Activated CD8-positive, alpha-beta memory T cell treated with anti-CD3 and anti-CD28 coated beads, Interleukin-2, amount 10 ng/mL, durations not matched to agents 7 days and 5 days (primary cell): Measurements from ENCODE around the gene TBL3. TPM values are rescaled to one million over a fixed set of nuclear protein-coding genes. Genes with fewer than 3 reads are reported as not detected.
"Not testable (repeated sequence)": the region's sequence is repeated elsewhere in the genome, so short reads cannot be mapped to it uniquely, and the experiment has no call there.

Experiments used
- ATAC-seq: fragments of 150-1000 bp; cut with Tn5 transposase; one replicate; pipeline ENCODE4 v1.10.0; 2021; ENCODE audit warnings: moderate library complexity
- CTCF ChIA-PET: fragments of 350-600 bp; sonication (Branson Sonifier 250); formaldehyde crosslinking; loops from one replicate; lab custom pipeline; 2021; ENCODE audit warnings: antibody characterized with exemption; lab: Charles Lee
- DNase-seq: peaks from one replicate; pipeline ENCODE4 v3.0.0-alpha.2; 2020
- H3K27ac Mint-ChIP-seq: one replicate; pipeline ENCODE4 v1.8.0; 2021; ENCODE audit warnings: mild to moderate bottlenecking, mixed read lengths
- H3K27me3 Mint-ChIP-seq: one replicate; pipeline ENCODE4 v1.8.0; 2021; ENCODE audit warnings: mixed read lengths
- H3K36me3 Mint-ChIP-seq: one replicate; pipeline ENCODE4 v1.8.0; 2021; ENCODE audit warnings: mild to moderate bottlenecking, mixed read lengths
- H3K4me1 Mint-ChIP-seq: one replicate; pipeline ENCODE4 v1.8.0; 2021; ENCODE audit warnings: mixed read lengths
- H3K4me3 Mint-ChIP-seq: one replicate; pipeline ENCODE4 v1.8.0; 2021; ENCODE audit warnings: mild to moderate bottlenecking, moderate library complexity, mixed read lengths
- H3K9me3 Mint-ChIP-seq: one replicate; pipeline ENCODE4 v1.8.0; 2022; ENCODE audit warnings: low read depth, mixed read lengths
- total RNA-seq, 2 experiments: library from RNA; stranded (reverse); gene quantifications; one replicate each; pipeline ENCODE4 v1.2.3, GENCODE V29; 2021

The TBL3 gene
- total RNA-seq, 2 experiments from 2014 or later, result 41.9 to 42.3 TPM

GRCh38 chr16:1962161-1963153 lies 9.4 kb upstream of the TBL3 start:
- H3K9me3 Mint-ChIP-seq, result not testable (repeated sequence)
- H3K4me1 Mint-ChIP-seq, result peaks cover 50% of the 10 kb centered on the region

DNA sequence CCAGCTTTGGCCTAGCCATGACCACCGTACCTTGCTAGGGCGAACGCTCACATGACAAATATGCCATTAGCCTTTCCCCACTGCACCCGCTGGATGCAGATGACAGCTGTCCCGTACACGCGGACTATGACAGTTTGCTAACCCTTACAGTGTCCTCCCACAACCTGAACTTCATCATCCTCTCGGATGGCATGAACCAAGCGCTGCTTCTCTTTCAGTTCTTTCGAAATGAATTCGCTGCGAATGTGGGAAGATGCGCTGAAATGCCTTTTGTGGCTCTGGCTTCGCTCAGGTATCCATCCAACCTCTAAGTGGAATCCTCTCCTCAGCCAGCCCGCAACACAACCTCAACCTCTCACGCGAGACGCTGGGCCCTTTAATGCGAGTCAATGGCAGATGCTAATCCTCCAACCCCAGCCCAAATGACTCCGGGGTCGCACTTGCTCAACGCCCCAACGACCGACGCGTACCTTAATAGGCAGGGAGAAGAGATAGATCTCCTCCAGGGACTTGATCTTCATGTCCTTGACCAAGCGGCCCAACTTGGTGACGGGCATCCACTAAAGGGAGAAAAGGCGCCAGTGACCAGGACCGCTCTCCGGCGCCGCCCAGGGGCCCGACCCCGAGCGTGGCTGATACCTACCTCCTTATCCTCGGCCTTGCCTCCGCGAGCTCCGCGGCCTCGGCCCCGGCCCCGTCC lies 7.9 kb upstream of the TBL3 start:
- Mint-ChIP-seq H3K9me3 (no peaks in the 10 kb centered on the region), H3K27me3 (no peaks in the 10 kb centered on the region), H3K36me3 (peaks cover 36% of the 10 kb centered on the region), H3K4me1 (peaks cover 46% of the 10 kb centered on the region), H3K4me3 (peak overlapping the region; percentile 88), H3K27ac (peak overlapping the region; percentile 95)
- peak; percentile 65 for DNase-seq
- CTCF ChIA-PET, result interaction anchor here (0.5 to 1.9 kb wide), 7 partner anchors 20 to 191 kb away, joined by 3 to 7 read pairs (median 4); partner anchors contain the start of gene GFER
- peak; percentile 5 for ATAC-seq

More at GRCh38 chr16:1962161-1963153, 9.4 kb upstream of the TBL3 start:
- H3K27me3 Mint-ChIP-seq, CTCF ChIA-PET, DNase-seq, ATAC-seq: not testable (repeated sequence)
- Mint-ChIP-seq H3K27ac (peak overlapping the region; percentile 95), H3K4me3 (peak overlapping the region; percentile 88), H3K36me3 (peaks cover 36% of the 10 kb centered on the region)

DNA sequence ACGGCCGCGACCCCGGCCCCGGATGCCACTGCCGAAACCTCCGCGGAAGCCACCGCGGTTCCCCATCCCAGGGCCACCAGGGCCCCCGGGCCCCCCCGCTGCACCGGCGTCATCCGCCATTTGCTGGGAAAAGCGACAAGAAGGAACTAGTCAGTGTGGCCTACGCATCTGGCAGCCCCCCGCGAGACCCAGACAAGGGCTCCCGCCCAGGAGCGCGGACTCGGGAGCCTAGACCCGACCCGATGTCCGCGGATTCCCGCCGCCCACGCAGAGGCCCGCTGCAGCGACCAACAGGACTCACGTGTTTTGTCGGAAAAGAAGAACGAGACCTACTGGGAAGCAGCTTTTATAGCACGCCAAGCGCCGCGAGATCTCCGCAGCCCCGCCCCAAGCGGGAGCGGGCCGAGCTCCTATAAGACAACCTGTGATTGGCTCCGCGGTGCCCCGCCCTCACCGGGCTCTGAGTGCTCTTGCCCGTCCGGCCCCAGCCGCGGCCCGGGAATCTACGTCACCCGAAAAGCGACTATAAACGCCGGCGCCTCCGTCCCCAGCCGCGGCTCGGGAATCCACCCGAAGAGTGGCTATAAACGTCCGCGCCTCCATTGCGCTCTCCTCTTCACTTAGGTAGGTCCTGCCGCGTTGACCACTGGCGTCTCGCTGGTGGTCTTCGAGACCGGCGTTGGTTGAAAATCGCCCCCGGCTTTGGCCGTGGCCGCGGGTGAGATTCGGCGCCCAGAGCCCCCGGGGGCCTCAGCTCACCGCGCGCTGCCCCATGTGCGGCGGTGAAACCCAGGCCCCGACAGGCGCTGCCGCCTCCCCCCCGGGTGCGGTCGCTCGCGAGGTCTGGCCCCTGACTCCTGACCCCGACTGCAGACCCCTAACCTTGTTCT lies 7.1 kb upstream of the TBL3 start, which contains the start of gene RPS2:
Gene RPS2, minus strand, starts transcription at position 321 of the 890 bp plus-strand sequence. Its CDS starts 201 bp downstream, at position 120.
- DNase-seq (peak; percentile 100), ATAC-seq (peak; percentile 85)
- H3K27me3 Mint-ChIP-seq, result no peaks in the 10 kb centered on the region
- H3K9me3 Mint-ChIP-seq, result no peaks in the 10 kb centered on the region
- peak within 1 kb of the TSS; percentile 88 for H3K4me3 Mint-ChIP-seq
- H3K4me1 Mint-ChIP-seq, result peaks cover 43% of the 10 kb centered on the region
- CTCF ChIA-PET, result interaction anchor here (0.5 to 1.9 kb wide), 11 partner anchors 19 to 190 kb away, joined by 3 to 7 read pairs (median 4); partner anchors contain the start of genes GFER, NUBP2, SPSB3 and ZNF598
- peak within 1 kb of the TSS; percentile 97 for H3K27ac Mint-ChIP-seq
- H3K36me3 Mint-ChIP-seq, result peaks cover 36% of the 10 kb centered on the region

DNA sequence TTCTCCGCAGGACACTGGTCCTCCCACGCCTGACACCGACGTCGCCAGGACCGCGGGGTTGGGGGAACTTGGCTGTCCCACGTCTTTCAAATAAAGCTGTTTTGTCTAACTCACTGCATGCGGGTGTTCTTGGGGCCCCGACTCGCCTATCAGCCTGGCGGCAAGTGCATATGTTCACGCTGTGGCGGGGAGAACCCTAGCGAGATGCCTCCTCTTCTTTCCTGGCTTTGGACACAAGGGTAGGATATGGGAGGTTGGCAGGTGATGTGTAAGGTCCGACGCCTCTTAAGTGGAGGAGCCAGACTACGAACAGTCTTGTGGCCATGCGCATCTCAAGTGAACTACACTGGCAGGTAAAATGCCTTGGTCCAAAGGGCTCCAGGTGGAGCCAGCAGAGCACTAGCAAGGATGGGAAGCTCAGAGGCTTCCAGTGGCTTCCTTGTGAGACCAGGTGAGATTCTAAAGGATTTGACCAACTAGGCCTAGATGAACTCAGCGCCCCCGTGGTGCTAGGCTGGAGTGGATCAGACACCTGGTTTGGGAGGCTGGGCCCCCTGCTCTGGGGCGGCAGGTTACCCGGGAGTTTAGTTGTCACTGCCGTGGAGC lies 6.4 kb upstream of the TBL3 start:
- peak overlapping the region; percentile 97 for H3K27ac Mint-ChIP-seq
- H3K27me3 Mint-ChIP-seq, result no peaks in the 10 kb centered on the region
- ATAC-seq (no peak), DNase-seq (no peak)
- no peaks in the 10 kb centered on the region for H3K9me3 Mint-ChIP-seq
- peaks cover 43% of the 10 kb centered on the region for H3K4me1 Mint-ChIP-seq
- CTCF ChIA-PET, result interaction anchor here (0.7 to 1.9 kb wide), 9 partner anchors 19 to 183 kb away, joined by 3 to 7 read pairs (median 4); partner anchors contain the start of genes GFER, NUBP2, SPSB3 and ZNF598
- H3K4me3 Mint-ChIP-seq, result peak overlapping the region; percentile 88
- H3K36me3 Mint-ChIP-seq, result peaks cover 34% of the 10 kb centered on the region

DNA sequence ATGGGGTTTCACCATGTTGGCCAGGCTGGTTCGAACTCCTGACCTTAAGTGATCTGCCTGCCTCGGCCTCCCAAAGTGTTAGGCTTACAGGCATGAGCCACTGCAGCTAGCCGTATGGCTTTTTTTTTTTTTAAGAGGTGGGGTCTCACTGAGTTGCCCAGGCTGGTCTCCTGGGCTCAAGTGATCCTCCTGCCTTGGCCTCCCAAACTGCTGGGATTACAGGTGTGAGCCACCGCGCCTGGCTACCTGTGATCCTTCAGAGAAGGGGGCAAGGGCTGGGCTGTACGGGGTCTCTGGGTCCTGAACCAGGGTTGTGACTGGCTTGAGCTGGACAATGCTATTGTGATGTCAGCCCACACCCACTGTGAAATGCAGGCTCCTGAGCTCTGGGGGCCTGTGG lies 5.4 kb upstream of the TBL3 start, which contains the start of gene RNF151:
Gene RNF151, plus strand, starts transcription at position 397 of the 400 bp plus-strand sequence. CDS start 26 bp downstream, outside the sequence.
- ATAC-seq, result no peak
- DNase-seq, result no peak
- H3K36me3 Mint-ChIP-seq, result peaks cover 30% of the 10 kb centered on the region
- peaks cover 41% of the 10 kb centered on the region for H3K4me1 Mint-ChIP-seq
- H3K4me3 Mint-ChIP-seq, result peak within 1 kb of the TSS; percentile 88
- no peaks in the 10 kb centered on the region for H3K9me3 Mint-ChIP-seq
- peak within 1 kb of the TSS; percentile 97 for H3K27ac Mint-ChIP-seq
- CTCF ChIA-PET, result interaction anchor here (1.8 kb wide), 1 partner anchor 43 kb away, joined by 3 read pairs; the partner anchor contains the start of gene ZNF598
- H3K27me3 Mint-ChIP-seq, result no peaks in the 10 kb centered on the region

- CTCF ChIA-PET, result no interaction called here
These were observed 3.5 kb upstream of the TBL3 start for GRCh38 chr16:1968146-1968953.

GRCh38 chr16:1972490-1972877 lies 631 bp downstream of the TBL3 start:
- Mint-ChIP-seq H3K4me1 (peaks cover 25% of the 10 kb centered on the region), H3K27ac (peak overlapping the region; percentile 98), H3K4me3 (peak overlapping the region; percentile 92), H3K9me3 (no peaks in the 10 kb centered on the region), H3K27me3 (no peaks in the 10 kb centered on the region), H3K36me3 (peaks cover 3% of the 10 kb centered on the region)
- CTCF ChIA-PET, result interaction anchor here (0.9 to 2.0 kb wide), 5 partner anchors 11 to 50 kb away, joined by 3 to 13 read pairs (median 3); partner anchors contain the start of genes GFER and MSRB1
- ATAC-seq (peak; percentile 6), DNase-seq (no peak)

More at GRCh38 chr16:1968146-1968953, 3.5 kb upstream of the TBL3 start:
- H3K9me3 Mint-ChIP-seq, result no peaks in the 10 kb centered on the region
- H3K36me3 Mint-ChIP-seq, result peaks cover 11% of the 10 kb centered on the region
- no peak for ATAC-seq
- peaks cover 36% of the 10 kb centered on the region for H3K4me1 Mint-ChIP-seq
- H3K27me3 Mint-ChIP-seq, result no peaks in the 10 kb centered on the region
- DNase-seq, result no peak
- H3K27ac Mint-ChIP-seq, result no peak overlapping the region
- H3K4me3 Mint-ChIP-seq, result no peak overlapping the region

- ATAC-seq, result no peak
- Mint-ChIP-seq H3K27me3 (no peaks in the 10 kb centered on the region), H3K36me3 (peaks cover 5% of the 10 kb centered on the region), H3K4me3 (no peak overlapping the region), H3K27ac (no peak overlapping the region), H3K9me3 (no peaks in the 10 kb centered on the region), H3K4me1 (peaks cover 25% of the 10 kb centered on the region)
- DNase-seq, result no peak
- CTCF ChIA-PET, result interaction anchor here (1.1 kb wide), 1 partner anchor 49 kb away, joined by 3 read pairs; no protein-coding TSS in a partner anchor
These were observed 1.8 kb downstream of the TBL3 start for GRCh38 chr16:1973461-1974156.

- H3K9me3 Mint-ChIP-seq, result no peaks in the 10 kb centered on the region
- no peak overlapping the region for H3K4me3 Mint-ChIP-seq
- CTCF ChIA-PET, result no interaction called here
- H3K27me3 Mint-ChIP-seq, result peaks cover under 1% of the 10 kb centered on the region
- peaks cover 5% of the 10 kb centered on the region for H3K36me3 Mint-ChIP-seq
- no peak for ATAC-seq
- H3K27ac Mint-ChIP-seq, result no peak overlapping the region
- H3K4me1 Mint-ChIP-seq, result peaks cover 25% of the 10 kb centered on the region
- no peak for DNase-seq
These were observed 2.6 kb downstream of the TBL3 start for GRCh38 chr16:1974157-1975070.
